ENCODE data around the gene NUMB. TPM values are rescaled to one million over a fixed set of nuclear protein-coding genes. Genes with fewer than 3 reads are reported as not detected.
A peak's percentile ranks its signal among the peaks of the same experiment; 100 is the strongest.

NUMB gene
- total RNA-seq, 1 experiment from 2014 or later = 46.5 TPM

GRCh38 chr14:73276836-73277235 is 181.5 kb downstream of the NUMB start:
- Histone ChIP-seq H3K23me2 (ENCODE audit: insufficient read length, low read depth, low read length, poor library complexity, severe bottlenecking) (no peaks in the 10 kb centered on the region), H4K20me1 (ENCODE audit: control insufficient read depth, insufficient read depth, insufficient read length) (peaks cover 3% of the 10 kb centered on the region), H2BK20ac (ENCODE audit: low read depth, low read length, poor library complexity, severe bottlenecking) (no peak overlapping the region), H3K27me3 (ENCODE audit: insufficient read depth, low read length) (no peaks in the 10 kb centered on the region), H3K79me1 (ENCODE audit: insufficient read depth, low read depth, low read length, poor library complexity, severe bottlenecking) (no peaks in the 10 kb centered on the region), H3K23ac (ENCODE audit: insufficient read length, low read depth, low read length) (no peak overlapping the region), H3T11ph (ENCODE audit: low read length) (no peak overlapping the region), H3K14ac (ENCODE audit: insufficient read depth, low read length) (no peak overlapping the region; the same call in 1 of the 2 replicates), H2BK12ac (ENCODE audit: insufficient read length, low read depth, low read length) (no peak overlapping the region), H3K4me2 (ENCODE audit: insufficient read depth, insufficient read length, low read length) (no peak overlapping the region), H3K9ac (ENCODE audit: extremely low read depth, insufficient read length, low read length) (no peak overlapping the region), H4K91ac (ENCODE audit: insufficient read length, low read depth, low read length) (no peak overlapping the region), H4K8ac (replicated peaks; ENCODE audit: insufficient read length, low read depth, low read length) (no peak overlapping the region), H2AK5ac (ENCODE audit: insufficient read length, low read length) (no peak overlapping the region), H3K4me1 (ENCODE audit: insufficient read depth, low read length) (peaks cover 3% of the 10 kb centered on the region; the same call in 1 of the 2 replicates), H2BK5ac (ENCODE audit: insufficient read length, low read length) (no peak overlapping the region), H3K9me3 (ENCODE audit: control insufficient read depth, low read depth, low read length) (no peaks in the 10 kb centered on the region), H3K56ac (ENCODE audit: insufficient read length, low read depth, low read length) (no peak overlapping the region), H4K5ac (ENCODE audit: insufficient read length, low read depth, low read length) (no peak overlapping the region), H3K79me2 (ENCODE audit: insufficient read depth, low read length) (no peaks in the 10 kb centered on the region), H3K27ac (ENCODE audit: insufficient read length, low read depth, low read length) (no peak overlapping the region), H3K18ac (ENCODE audit: insufficient read length, low read depth, low read length) (no peak overlapping the region), H2BK15ac (ENCODE audit: low read depth, low read length) (no peak overlapping the region), H3K4ac (ENCODE audit: low read depth, low read length) (no peak overlapping the region), H2AFZ (ENCODE audit: low read length) (no peak overlapping the region), H2BK120ac (ENCODE audit: low read depth, low read length, poor library complexity, severe bottlenecking) (no peak overlapping the region)
- H3K36me3 Mint-ChIP-seq (ENCODE audit: insufficient read depth in 1 of 3, low read depth in 3 of 3) = peaks cover 14 to 43% (median 26%) of the 10 kb centered on the region in 3 experiments
- peak overlapping the region in 2 of 3 experiments; percentile 22 to 79; a peak in 4 of 7 replicates for H3K27ac Mint-ChIP-seq
- TF ChIP-seq CTCF (conservative IDR thresholded peaks at IDR 0.05) = no peak
- peaks cover 0 to under 1% of the 10 kb centered on the region in 2 experiments; a peak in 2 of 4 replicates for H3K4me1 Mint-ChIP-seq
- H3K9me3 Mint-ChIP-seq = no peaks in the 10 kb centered on the region
- H3K27me3 Mint-ChIP-seq (ENCODE audit: low read depth) = no peaks in the 10 kb centered on the region; the same call in 1 of the 2 replicates
- WGBS (ENCODE audit: extremely low coverage, insufficient read length, low lambda C conversion rate) = no CpG with 5 or more reads among the region's 7 CpGs
- no peak overlapping the region; a peak in 1 of 5 replicates for H3K4me3 Mint-ChIP-seq
- no peak for DNase-seq
